GM12878 (cell line): ENCODE measurements around the gene ASCC3. TPM values are rescaled to one million over a fixed set of nuclear protein-coding genes. Genes with fewer than 3 reads are reported as not detected.

Experiments used
- ATAC-seq: fragments of 200-7000 bp; cut with Tn5 transposase; 3 replicates; pipeline ENCODE4 v1.9.1; 2020; ENCODE audit warnings: mild to moderate bottlenecking, moderate library complexity
- BruUV-seq: library from RNA; stranded (reverse); fragments of 400-500 nt; replicated peaks from 2 replicates; lab custom pipeline; 2021; lab: Mats Ljungman, UMichigan
- CTCF ChIA-PET: fragments of 300-600 bp; sonication (Branson Sonifier 250); formaldehyde crosslinking; extraction: SDS; loops from one replicate; lab custom pipeline; 2021; ENCODE audit warnings: inconsistent platforms; lab: Yijun Ruan, JAX
- POLR2A ChIA-PET: fragments of 350-600 bp; formaldehyde crosslinking; extraction: SDS; loops from one replicate; lab custom pipeline; 2021; ENCODE audit warnings: inconsistent platforms; lab: Charles Lee
- RAD21 ChIA-PET: fragments of 300-600 bp; sonication (Branson Sonifier 250); formaldehyde crosslinking; loops from one replicate; lab custom pipeline; 2023; ENCODE audit warnings: antibody characterized with exemption; ENCODE audit not compliant: unreplicated experiment; lab: Charles Lee
- SMC1A ChIA-PET: fragments of 300-600 bp; sonication (Branson Sonifier 250); formaldehyde crosslinking; loops from one replicate; lab custom pipeline; 2023; ENCODE audit not compliant: unreplicated experiment, uncharacterized antibody; lab: Charles Lee
- DNase-seq: peaks from one replicate; pipeline ENCODE4 v3.0.0-alpha.2; 2011; ENCODE audit warnings: low read depth, low spot score
- FAIRE-seq: peaks from 3 replicates; lab custom pipeline; 2011; peaks lifted over from hg19 to GRCh38; lab: Jason Lieb, UNC
- H2AFZ ChIP-seq: 2 replicates; pipeline ENCODE4 v1.6.0; 2011; ENCODE audit warnings: low read depth, low read length, control low read depth; ENCODE audit not compliant: control insufficient read depth
- H3K27ac ChIP-seq: 2 replicates; pipeline ENCODE4 v1.5.1; 2011; ENCODE audit warnings: control low read depth; ENCODE audit not compliant: control insufficient read depth, insufficient read depth
- H3K27me3 ChIP-seq, 2 experiments: replicated peaks in 1 of 2; 2 replicates each; pipeline versions ENCODE4 v1.6.0 to v1.6.1; 2011; ENCODE audit warnings: low read length in 1 of 2; ENCODE audit not compliant: control insufficient read depth in 2 of 2, insufficient read depth in 2 of 2
- H3K36me3 ChIP-seq, 2 experiments: 2 replicates each; pipeline ENCODE4 v1.5.1; 2011; ENCODE audit warnings: low read length in 1 of 2; ENCODE audit not compliant: control insufficient read depth in 2 of 2, insufficient read depth in 2 of 2
- H3K4me1 ChIP-seq: 2 replicates; pipeline ENCODE4 v1.6.1; 2011; ENCODE audit warnings: mild to moderate bottlenecking, low read length, moderate library complexity, mixed read lengths; ENCODE audit not compliant: control insufficient read depth, insufficient read depth
- H3K4me2 ChIP-seq: 2 replicates; pipeline ENCODE4 v1.6.0; 2011; ENCODE audit warnings: control low read depth; ENCODE audit not compliant: control insufficient read depth, insufficient read depth
- H3K4me3 ChIP-seq: fragments of 200-600 bp; sonication (generic); 2 replicates; pipeline ENCODE4 v1.5.1; 2016
- H3K79me2 ChIP-seq: 2 replicates; pipeline ENCODE4 v1.6.0; 2011; ENCODE audit warnings: low read length; ENCODE audit not compliant: control insufficient read depth, insufficient read depth
- H3K9ac ChIP-seq: 2 replicates; pipeline ENCODE4 v1.8.0; 2011; ENCODE audit warnings: low read length, control low read depth, mixed read lengths; ENCODE audit not compliant: control insufficient read depth, insufficient read depth
- H3K9me3 ChIP-seq: replicated peaks from 3 replicates; pipeline ENCODE4 v1.5.1; 2011; ENCODE audit warnings: mild to moderate bottlenecking, low read length; ENCODE audit not compliant: control insufficient read depth, insufficient read depth
- H4K20me1 ChIP-seq: 2 replicates; pipeline ENCODE4 v1.6.0; 2011; ENCODE audit not compliant: control insufficient read depth, insufficient read depth
- FOS ChIP-seq: IDR thresholded peaks from 3 replicates; pipeline ENCODE4 v1.6.1; 2011; ENCODE audit warnings: borderline replicate concordance; ENCODE audit not compliant: insufficient read length; ENCODE audit errors: extremely low read depth
- NR2F1 ChIP-seq: fragments of 450-650 bp; conservative IDR thresholded peaks from 2 replicates; pipeline ENCODE4 v1.6.1; 2017; ENCODE audit warnings: mild to moderate bottlenecking
- STAT3 ChIP-seq: IDR thresholded peaks from 2 replicates; pipeline ENCODE4 v1.6.1; 2011; ENCODE audit warnings: low read depth, low read length, improper control_type of control experiment
- TARDBP ChIP-seq: IDR thresholded peaks from 2 replicates; pipeline ENCODE4 v1.6.1; 2016; ENCODE audit warnings: borderline replicate concordance
- WGBS: methylation state at CpG from one replicate; pipeline ENCODE4 v1.1.6; 2016; ENCODE audit warnings: low lambda C conversion rate; ENCODE audit not compliant: insufficient replicate concordance, insufficient coverage; ENCODE audit errors: missing lambda C conversion rate; 5-methylcytosine and 5-hydroxymethylcytosine counted together
- in situ Hi-C: fragments of 300-500 bp; cut with MboI; formaldehyde crosslinking; loops from 9 replicates; pipeline ENCODE4 v1.14.3; 2018; ENCODE audit warnings: mixed read lengths
- intact Hi-C: fragments of 100-400 bp; cut with micrococcal nuclease; formaldehyde crosslinking; loops from one replicate; pipeline ENCODE4 v1.14.2; 2022; ENCODE audit not compliant: unreplicated experiment
- polyA plus RNA-seq, 11 experiments: library from polyadenylated mRNA; depleted of rRNA in 4 of 11; unstranded in 6 of 11; stranded (reverse) in 5 of 11; fragments of >200 nt; fragmentation: Nextera tagmentation in 4 of 11; fragmentation: Illumina TruSeq in 1 of 11; extraction: Ambion mirVana in 4 of 11; extraction: Trizol in 1 of 11; gene quantifications; 1 replicate in 1 of 11; 2 replicates in 10 of 11; pipeline versions ENCODE4 v1.2.1 to v1.2.3, GENCODE V29; 2011 to 2016; ENCODE audit warnings: inconsistent platforms in 2 of 11, missing spikeins in 2 of 11, low read depth in 1 of 11
- total RNA-seq, 4 experiments: library from RNA; depleted of rRNA in 3 of 4; stranded (reverse); fragments of >200 nt in 3 of 4; fragmentation: Illumina TruSeq in 1 of 4; extraction: Trizol in 1 of 4; gene quantifications; 2 replicates each; pipeline versions ENCODE4 v1.2.1 to v1.2.3, GENCODE V29; 2013 to 2021
- TF ChIP-seq, protein P1 (sequence below): IDR thresholded peaks from 2 replicates; pipeline ENCODE4 v1.6.1; 2012; ENCODE audit warnings: low read depth, low read length, improper control_type of control experiment
- TF ChIP-seq, protein P2 (sequence below): fragments of 450-650 bp; formaldehyde crosslinking; IDR thresholded peaks from 2 replicates; pipeline ENCODE4 v1.5.0; 2022; ENCODE audit warnings: mild to moderate bottlenecking, missing genetic modification characterization

ASCC3 gene
- total and polyA plus RNA-seq, 10 of the 15 experiments (the other 5 are each of a cell fraction or from before 2014, with no cell fraction given) = 19.9 to 76.2 (median 55.9) TPM

- in situ Hi-C loops (no loop called here), intact Hi-C loops (no loop called here)
- DNase-seq (no peak), ATAC-seq (no peak), FAIRE-seq (no peak)
- peaks cover 0 to 7% of the 10 kb centered on the region in 2 experiments; a peak in 2 of 4 replicates for H3K36me3 ChIP-seq
- H3K9ac ChIP-seq = no peak overlapping the region
- POLR2A ChIA-PET = no interaction called here
- H3K4me1 ChIP-seq = no peaks in the 10 kb centered on the region
- TF ChIP-seq, protein P1, sequence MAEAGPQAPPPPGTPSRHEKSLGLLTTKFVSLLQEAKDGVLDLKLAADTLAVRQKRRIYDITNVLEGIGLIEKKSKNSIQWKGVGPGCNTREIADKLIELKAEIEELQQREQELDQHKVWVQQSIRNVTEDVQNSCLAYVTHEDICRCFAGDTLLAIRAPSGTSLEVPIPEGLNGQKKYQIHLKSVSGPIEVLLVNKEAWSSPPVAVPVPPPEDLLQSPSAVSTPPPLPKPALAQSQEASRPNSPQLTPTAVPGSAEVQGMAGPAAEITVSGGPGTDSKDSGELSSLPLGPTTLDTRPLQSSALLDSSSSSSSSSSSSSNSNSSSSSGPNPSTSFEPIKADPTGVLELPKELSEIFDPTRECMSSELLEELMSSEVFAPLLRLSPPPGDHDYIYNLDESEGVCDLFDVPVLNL = no peak
- TF ChIP-seq STAT3 = no peak
- no peaks in the 10 kb centered on the region for H3K27me3 ChIP-seq
- H3K27ac ChIP-seq = no peak overlapping the region
- H4K20me1 ChIP-seq = no peaks in the 10 kb centered on the region
- no peaks in the 10 kb centered on the region for H3K9me3 ChIP-seq
- no peak overlapping the region for H3K4me2 ChIP-seq
- H3K79me2 ChIP-seq = no peaks in the 10 kb centered on the region
- H3K4me3 ChIP-seq = no peak overlapping the region
- CTCF ChIA-PET = interaction anchor here (1.4 to 1.9 kb wide), 2 partner anchors 10 to 11 kb away, joined by 4 to 5 read pairs; no protein-coding TSS in a partner anchor
- BruUV-seq = no TSS peak
- RAD21 ChIA-PET = interaction anchor here (1.4 kb wide), 1 partner anchor 152 kb away, joined by 4 read pairs; no protein-coding TSS in a partner anchor
- WGBS = 95% methylated on average over 6 of the region's 6 CpGs
- SMC1A ChIA-PET = interaction anchor here (1.2 to 1.3 kb wide), 2 partner anchors 10 to 11 kb away, joined by 3 to 6 read pairs; no protein-coding TSS in a partner anchor
- H2AFZ ChIP-seq = no peak overlapping the region
Observed at GRCh38 chr6:100512203-100512862, 368.8 kb downstream of the ASCC3 start.

- peaks cover 0 to 3% of the 10 kb centered on the region in 2 experiments; a peak in 1 of 4 replicates for H3K36me3 ChIP-seq
- CTCF ChIA-PET = no interaction called here
Observed at GRCh38 chr6:100509101-100509500, 372.0 kb downstream of the ASCC3 start.

More at GRCh38 chr6:100509101-100509500, 372.0 kb downstream of the ASCC3 start:
- H3K4me2 ChIP-seq = no peak overlapping the region
- H3K9ac ChIP-seq = no peak overlapping the region
- BruUV-seq = no TSS peak
- in situ Hi-C loops (no loop called here), intact Hi-C loops (no loop called here)
- H3K4me3 ChIP-seq = no peak overlapping the region
- no peaks in the 10 kb centered on the region for H3K27me3 ChIP-seq
- H3K4me1 ChIP-seq = no peaks in the 10 kb centered on the region
- 85% methylated on average over 3 of the region's 3 CpGs for WGBS
- no peak for DNase-seq
- ChIA-PET POLR2A (no interaction called here), RAD21 (no interaction called here)
- H4K20me1 ChIP-seq = no peaks in the 10 kb centered on the region
- TF ChIP-seq NR2F1 = no peak
- no peak for TF ChIP-seq TARDBP
- no peak for TF ChIP-seq FOS
- TF ChIP-seq, protein P2, sequence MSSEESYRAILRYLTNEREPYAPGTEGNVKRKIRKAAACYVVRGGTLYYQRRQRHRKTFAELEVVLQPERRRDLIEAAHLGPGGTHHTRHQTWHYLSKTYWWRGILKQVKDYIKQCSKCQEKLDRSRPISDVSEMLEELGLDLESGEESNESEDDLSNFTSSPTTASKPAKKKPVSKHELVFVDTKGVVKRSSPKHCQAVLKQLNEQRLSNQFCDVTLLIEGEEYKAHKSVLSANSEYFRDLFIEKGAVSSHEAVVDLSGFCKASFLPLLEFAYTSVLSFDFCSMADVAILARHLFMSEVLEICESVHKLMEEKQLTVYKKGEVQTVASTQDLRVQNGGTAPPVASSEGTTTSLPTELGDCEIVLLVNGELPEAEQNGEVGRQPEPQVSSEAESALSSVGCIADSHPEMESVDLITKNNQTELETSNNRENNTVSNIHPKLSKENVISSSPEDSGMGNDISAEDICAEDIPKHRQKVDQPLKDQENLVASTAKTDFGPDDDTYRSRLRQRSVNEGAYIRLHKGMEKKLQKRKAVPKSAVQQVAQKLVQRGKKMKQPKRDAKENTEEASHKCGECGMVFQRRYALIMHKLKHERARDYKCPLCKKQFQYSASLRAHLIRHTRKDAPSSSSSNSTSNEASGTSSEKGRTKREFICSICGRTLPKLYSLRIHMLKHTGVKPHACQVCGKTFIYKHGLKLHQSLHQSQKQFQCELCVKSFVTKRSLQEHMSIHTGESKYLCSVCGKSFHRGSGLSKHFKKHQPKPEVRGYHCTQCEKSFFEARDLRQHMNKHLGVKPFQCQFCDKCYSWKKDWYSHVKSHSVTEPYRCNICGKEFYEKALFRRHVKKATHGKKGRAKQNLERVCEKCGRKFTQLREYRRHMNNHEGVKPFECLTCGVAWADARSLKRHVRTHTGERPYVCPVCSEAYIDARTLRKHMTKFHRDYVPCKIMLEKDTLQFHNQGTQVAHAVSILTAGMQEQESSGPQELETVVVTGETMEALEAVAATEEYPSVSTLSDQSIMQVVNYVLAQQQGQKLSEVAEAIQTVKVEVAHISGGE (CRISPR knock-in tag) = no peak
- TF ChIP-seq, all 136 proteins: peak for 0
- H3K27ac ChIP-seq = no peak overlapping the region
- SMC1A ChIA-PET = no interaction called here
- ATAC-seq = no peak
- FAIRE-seq = peak; percentile 49
- no peaks in the 10 kb centered on the region for H3K79me2 ChIP-seq
- no peaks in the 10 kb centered on the region for H3K9me3 ChIP-seq
- H2AFZ ChIP-seq = no peak overlapping the region
